ENCODE measurements around the gene MT1X.
"Not testable (repeated sequence)": the region's sequence is repeated elsewhere in the genome, so short reads cannot be mapped to it uniquely, and the experiment has no call there.

The MT1X gene

GRCh38 chr16:56657555-56658326 is 24.5 kb upstream of the MT1X start, which contains the start of gene MT1F:
TSS of gene MT1F (plus strand) at chr16:56657959. CDS start at chr16:56658059, 100 bp downstream.
- DNase-seq, result peak; percentile 33

- no peak for DNase-seq
These were observed 23.9 kb upstream of the MT1X start for GRCh38 chr16:56658327-56658875.

- no peak for DNase-seq
These were observed 19.6 kb upstream of the MT1X start for GRCh38 chr16:56662357-56663354.

GRCh38 chr16:56664506-56664905 is 17.8 kb upstream of the MT1X start:
- DNase-seq, result no peak

GRCh38 chr16:56665286-56666261 is 16.7 kb upstream of the MT1X start:
- DNase-seq, result not testable (repeated sequence)

GRCh38 chr16:56667581-56668571 is 14.4 kb upstream of the MT1X start, which contains the start of gene MT1G:
TSS of gene MT1G (minus strand) at chr16:56668065. CDS start at chr16:56667993, 72 bp downstream.
- DNase-seq, result peak; percentile 6

- no peak for DNase-seq
These were observed 13.0 kb upstream of the MT1X start, which contains the start of gene MT1H for GRCh38 chr16:56669005-56669839. TSS of gene MT1H (plus strand) at chr16:56669814. CDS start at chr16:56669885, 71 bp downstream.

GRCh38 chr16:56669840-56670619 is 12.2 kb upstream of the MT1X start:
- no peak for DNase-seq

- DNase-seq, result no peak
These were observed 11.7 kb upstream of the MT1X start for GRCh38 chr16:56670620-56670934.

GRCh38 chr16:56671691-56672090 is 10.6 kb upstream of the MT1X start:
- not testable (repeated sequence) for DNase-seq

GRCh38 chr16:56672171-56672570 is 10.1 kb upstream of the MT1X start:
- not testable (repeated sequence) for DNase-seq

- DNase-seq, result peak; percentile 49
These were observed 9.3 kb upstream of the MT1X start for GRCh38 chr16:56672761-56673536.

- DNase-seq, result no peak
These were observed 8.3 kb upstream of the MT1X start for GRCh38 chr16:56673921-56674320.

GRCh38 chr16:56674570-56674969 is 7.7 kb upstream of the MT1X start:
- not testable (repeated sequence) for DNase-seq

- no peak for DNase-seq
These were observed 6.5 kb upstream of the MT1X start for GRCh38 chr16:56675685-56676210.

- DNase-seq, result no peak
These were observed 4.8 kb upstream of the MT1X start for GRCh38 chr16:56677474-56677873.

GRCh38 chr16:56679078-56679730 is 3.1 kb upstream of the MT1X start:
- no peak for DNase-seq
